HepG2 (cell line): ENCODE results near the gene AKAP8. TPM values are rescaled to one million over a fixed set of nuclear protein-coding genes. Genes with fewer than 3 reads are reported as not detected.
A peak's percentile ranks its signal among the peaks of the same experiment; 100 is the strongest.

Experiments
- ATAC-seq: fragments of 200-7000 bp; cut with Tn5 transposase; 3 replicates; pipeline ENCODE4 v1.9.1; 2020; ENCODE audit warnings: mild to moderate bottlenecking, moderate library complexity
- BruUV-seq: library from RNA; stranded (reverse); fragments of 400-500 nt; replicated peaks from 2 replicates; lab custom pipeline; 2021; lab: Mats Ljungman, UMichigan
- CTCF ChIA-PET: fragments of 300-600 bp; formaldehyde crosslinking; extraction: SDS; loops from one replicate; lab custom pipeline; 2021; ENCODE audit warnings: low total read pairs, inconsistent platforms, low intra/inter-chr PET ratio; lab: Yijun Ruan, JAX
- POLR2A ChIA-PET: fragments of 350-600 bp; sonication (Branson Sonifier 250); formaldehyde crosslinking; loops from one replicate; lab custom pipeline; 2020; ENCODE audit warnings: antibody characterized with exemption, inconsistent platforms; lab: Yijun Ruan, JAX
- DNase-seq: peaks from one replicate; pipeline ENCODE4 v3.0.0-alpha.2; 2015; ENCODE audit warnings: low spot score
- FAIRE-seq: peaks from 3 replicates; lab custom pipeline; 2011; peaks lifted over from hg19 to GRCh38; lab: Jason Lieb, UNC
- H2AFZ ChIP-seq: one replicate; pipeline ENCODE4 v1.6.1; 2011; ENCODE audit warnings: low read length, inconsistent platforms
- H3K27ac ChIP-seq: fragments of 300-600 bp; 3 replicates; pipeline ENCODE4 v1.8.0; 2011; ENCODE audit warnings: mixed run types, mild to moderate bottlenecking, mixed read lengths, low read length, inconsistent platforms; ENCODE audit not compliant: insufficient read depth; ENCODE audit errors: extremely low read length
- H3K27me3 ChIP-seq, 2 experiments: fragments of 200-600 bp in 1 of 2; 2 replicates in 1 of 2; 3 replicates in 1 of 2; pipeline versions ENCODE4 v1.6.0 to v1.8.0; 2011; ENCODE audit warnings: low read length in 2 of 2, mild to moderate bottlenecking in 2 of 2, moderate library complexity in 2 of 2, inconsistent platforms in 1 of 2; ENCODE audit not compliant: insufficient read depth in 2 of 2, control insufficient read depth in 1 of 2
- H3K36me3 ChIP-seq, 2 experiments: fragments of 200-600 bp in 1 of 2; replicated peaks in 1 of 2; 2 replicates in 1 of 2; 3 replicates in 1 of 2; pipeline versions ENCODE4 v1.5.1 to v1.8.0; 2011; ENCODE audit warnings: low read length in 2 of 2, inconsistent platforms in 1 of 2; ENCODE audit not compliant: insufficient read depth in 2 of 2, control insufficient read depth in 1 of 2
- H3K4me1 ChIP-seq: 2 replicates; pipeline ENCODE4 v1.5.1; 2012; ENCODE audit warnings: low read length, inconsistent platforms; ENCODE audit not compliant: insufficient read depth
- H3K4me2 ChIP-seq: 2 replicates; pipeline ENCODE4 v1.6.0; 2011; ENCODE audit warnings: low read depth, low read length, inconsistent platforms
- H3K4me3 ChIP-seq, 3 experiments: fragments of 200-600 bp in 1 of 3; sonication (generic), shearing (Covaris generic) in 1 of 3; replicated peaks in 1 of 3; 2 replicates each; pipeline ENCODE4 v1.5.1; 2011 to 2016; ENCODE audit warnings: low read length in 3 of 3, inconsistent platforms in 2 of 3, low read depth in 2 of 3, mild to moderate bottlenecking in 2 of 3, control low read depth in 1 of 3, mixed read lengths in 1 of 3; ENCODE audit not compliant: insufficient read depth in 1 of 3
- H3K79me2 ChIP-seq: one replicate; pipeline ENCODE4 v1.6.1; 2011; ENCODE audit warnings: low read length, inconsistent platforms; ENCODE audit not compliant: insufficient read depth
- H3K9ac ChIP-seq: 2 replicates; pipeline ENCODE4 v1.6.0; 2011; ENCODE audit warnings: mild to moderate bottlenecking, low read depth, low read length, inconsistent platforms; ENCODE audit not compliant: insufficient read depth
- H3K9me3 ChIP-seq: 2 replicates; pipeline ENCODE4 v1.5.1; 2012; ENCODE audit warnings: mild to moderate bottlenecking, low read length
- H4K20me1 ChIP-seq: 2 replicates; pipeline ENCODE4 v1.6.0; 2011; ENCODE audit warnings: inconsistent platforms, mild to moderate bottlenecking, low read length, moderate library complexity; ENCODE audit not compliant: insufficient read depth
- BRCA1 ChIP-seq: sonication (generic); formaldehyde crosslinking; IDR thresholded peaks from 2 replicates; pipeline ENCODE4 v1.4.0; 2020; ENCODE audit warnings: missing genetic modification reagents
- PBX2 ChIP-seq: IDR thresholded peaks from 2 replicates; pipeline ENCODE4 v1.6.1; 2016; ENCODE audit warnings: control low read depth
- ZBTB38 ChIP-seq: sonication (generic); formaldehyde crosslinking; IDR thresholded peaks from 2 replicates; pipeline ENCODE4 v1.5.1; 2020; ENCODE audit warnings: mild to moderate bottlenecking, missing genetic modification reagents
- ZFAT ChIP-seq: sonication (generic); formaldehyde crosslinking; conservative IDR thresholded peaks from 2 replicates; pipeline ENCODE4 v1.8.1; 2023; ENCODE audit warnings: missing genetic modification reagents, inconsistent platforms
- ZNF569 ChIP-seq: sonication (generic); formaldehyde crosslinking; IDR thresholded peaks from 2 replicates; pipeline ENCODE4 v1.5.0; 2020; ENCODE audit warnings: mild to moderate bottlenecking, missing genetic modification reagents, moderate library complexity, borderline replicate concordance
- WGBS: methylation state at CpG from one replicate; pipeline ENCODE4 v1.1.6; 2017; ENCODE audit warnings: low lambda C conversion rate; 5-methylcytosine and 5-hydroxymethylcytosine counted together
- in situ Hi-C: cut with HindIII; loops from 2 replicates; pipeline ENCODE4 v1.10.0; 2017; ENCODE audit warnings: low pct_unique_long_range_greater_than_20kb; ENCODE audit not compliant: extremely low pct_ligation_motif_present
- intact Hi-C: fragments of 100-400 bp; cut with micrococcal nuclease; formaldehyde crosslinking; loops from one replicate; pipeline ENCODE4 v1.10.0; 2022; ENCODE audit not compliant: unreplicated experiment
- polyA plus RNA-seq, 8 experiments: library from polyadenylated mRNA; depleted of rRNA in 3 of 8; stranded (reverse) in 7 of 8; unstranded in 1 of 8; fragments of >200 nt; fragmentation: Illumina TruSeq in 4 of 8; extraction: Trizol in 4 of 8; gene quantifications; 2 replicates each; pipeline versions ENCODE4 v1.2.1 to v1.2.3, GENCODE V29; 2011 to 2016; ENCODE audit warnings: low read depth in 4 of 8, missing spikeins in 1 of 8, mixed read lengths in 1 of 8; ENCODE audit not compliant: insufficient read depth in 1 of 8
- total RNA-seq, 5 experiments: library from RNA; depleted of rRNA; stranded (reverse); fragments of >200 nt; fragmentation: Illumina TruSeq; extraction: Trizol; gene quantifications; 2 replicates each; pipeline ENCODE4 v1.2.3, GENCODE V29; 2016; ENCODE audit warnings: low read depth in 1 of 5

The AKAP8 gene
- total and polyA plus RNA-seq, 2 of the 13 experiments (the other 11 are each of a cell fraction or from before 2014, with no cell fraction given), result 15.9 to 22.1 TPM

- no peak for TF ChIP-seq PBX2
- TF ChIP-seq ZNF569 (CRISPR knock-in tag), result no peak
- TF ChIP-seq BRCA1 (CRISPR knock-in tag), result no peak
Measured at GRCh38 chr19:15320116-15320515, 59.5 kb downstream of the AKAP8 start (continued).

GRCh38 chr19:15318241-15318691, 61.3 kb downstream of the AKAP8 start:
- H2AFZ ChIP-seq, result no peak overlapping the region
- ChIA-PET CTCF (no interaction called here), POLR2A (interaction anchor here (1.3 to 2.1 kb wide), 3 partner anchors 15 to 22 kb away, joined by 3 to 9 read pairs (median 9); no protein-coding TSS in a partner anchor)
- TF ChIP-seq ZFAT (CRISPR knock-in tag), result no peak
- peak; percentile 57; the same call in 1 of the 2 replicates for TF ChIP-seq ZBTB38 (CRISPR knock-in tag)
- ATAC-seq (no peak), FAIRE-seq (no peak), DNase-seq (no peak)
- peaks cover 96% of the 10 kb centered on the region for H3K79me2 ChIP-seq
- peaks cover 82% of the 10 kb centered on the region for H3K4me1 ChIP-seq
- BruUV-seq, result no TSS peak
- no peaks in the 10 kb centered on the region for H3K27me3 ChIP-seq
- WGBS, result 74% methylated on average over 6 of the region's 6 CpGs
- no peaks in the 10 kb centered on the region for H3K9me3 ChIP-seq
- H3K36me3 ChIP-seq, result peaks cover 3 to 10% of the 10 kb centered on the region in 2 experiments; a peak in 3 of 5 replicates
- peak overlapping the region in 1 of 3 experiments; percentile 20; a peak in 1 of 6 replicates for H3K4me3 ChIP-seq
- peak overlapping the region; percentile 13; the same call in 1 of the 2 replicates for H3K9ac ChIP-seq
- intact Hi-C loops (no loop called here), in situ Hi-C loops (no loop called here)
- H4K20me1 ChIP-seq, result peaks cover 89% of the 10 kb centered on the region
- peak overlapping the region; percentile 60 for H3K4me2 ChIP-seq
- H3K27ac ChIP-seq, result peak overlapping the region; percentile 45
